H1 (cell line): ENCODE results near the gene TAF9. TPM values are rescaled to one million over a fixed set of nuclear protein-coding genes. Genes with fewer than 3 reads are reported as not detected.

Experiments
- CTCF ChIA-PET: fragments of 300-600 bp; sonication (Branson Sonifier 250); formaldehyde crosslinking; loops from one replicate; lab custom pipeline; 2021; ENCODE audit not compliant: partially characterized antibody; lab: Charles Lee
- POLR2A ChIA-PET: fragments of 300-600 bp; sonication (Branson Sonifier 250); formaldehyde crosslinking; loops from one replicate; lab custom pipeline; 2021; ENCODE audit warnings: inconsistent platforms; ENCODE audit not compliant: partially characterized antibody; lab: Charles Lee
- DNase-seq, 2 experiments: peaks; one replicate each; pipeline versions ENCODE4 v3.0.0 to v3.0.0-alpha.2; 2010 to 2022; ENCODE audit warnings: low spot score in 2 of 2, low read depth in 1 of 2, mixed read lengths in 1 of 2
- FAIRE-seq: peaks from 2 replicates; lab custom pipeline; 2011; peaks lifted over from hg19 to GRCh38; lab: Jason Lieb, UNC
- H2AFZ ChIP-seq: 2 replicates; pipeline ENCODE4 v1.8.1; 2012; ENCODE audit warnings: low read length, inconsistent platforms
- H2AK5ac ChIP-seq: 2 replicates; pipeline ENCODE4 v1.6.1; 2013; ENCODE audit warnings: low read depth, low read length
- H2BK120ac ChIP-seq: replicated peaks from 2 replicates; pipeline ENCODE3; 2013; ENCODE audit warnings: low read depth, low read length, inconsistent platforms
- H2BK12ac ChIP-seq: 2 replicates; pipeline ENCODE4 v1.6.1; 2013; ENCODE audit warnings: low read depth, low read length
- H2BK15ac ChIP-seq: 2 replicates; pipeline ENCODE4 v1.6.1; 2013; ENCODE audit warnings: low read length
- H2BK20ac ChIP-seq: 2 replicates; pipeline ENCODE4 v1.6.1; 2013; ENCODE audit warnings: low read length
- H2BK5ac ChIP-seq: 2 replicates; pipeline ENCODE4 v1.6.1; 2013; ENCODE audit warnings: low read depth, low read length
- H3K14ac ChIP-seq: 2 replicates; pipeline ENCODE4 v1.6.1; 2013; ENCODE audit warnings: inconsistent platforms; ENCODE audit not compliant: insufficient read length
- H3K18ac ChIP-seq: 2 replicates; pipeline ENCODE4 v1.6.1; 2013; ENCODE audit warnings: low read length; ENCODE audit errors: extremely low read depth
- H3K23ac ChIP-seq: 2 replicates; pipeline ENCODE4 v1.6.1; 2013; ENCODE audit warnings: inconsistent platforms; ENCODE audit not compliant: insufficient read length
- H3K23me2 ChIP-seq: 2 replicates; pipeline ENCODE4 v1.6.1; 2013; ENCODE audit warnings: low read depth, low read length
- H3K27ac ChIP-seq: 2 replicates; pipeline ENCODE4 v1.6.1; 2011; ENCODE audit warnings: low read depth, low read length, inconsistent platforms
- H3K27me3 ChIP-seq, 4 experiments: replicated peaks in 1 of 4; 1 replicate in 1 of 4; 2 replicates in 3 of 4; pipeline versions ENCODE4 v1.6.1 to v1.8.1; 2011 to 2013; ENCODE audit warnings: low read length in 3 of 4, mild to moderate bottlenecking in 3 of 4, inconsistent platforms in 2 of 4, mixed read lengths in 2 of 4, moderate library complexity in 1 of 4; ENCODE audit not compliant: control insufficient read depth in 3 of 4, insufficient read depth in 3 of 4; ENCODE audit errors: extremely low read depth in 1 of 4
- H3K36me3 ChIP-seq, 4 experiments: 2 replicates each; pipeline versions ENCODE4 v1.6.1 to v1.8.1; 2011 to 2013; ENCODE audit warnings: mild to moderate bottlenecking in 4 of 4, low read length in 3 of 4, moderate library complexity in 2 of 4, control low read depth in 1 of 4, inconsistent platforms in 1 of 4; ENCODE audit not compliant: insufficient read depth in 4 of 4, control insufficient read depth in 2 of 4
- H3K4ac ChIP-seq: replicated peaks from 2 replicates; pipeline ENCODE3; 2013; ENCODE audit warnings: low read length, low read depth, mixed read lengths, inconsistent platforms; ENCODE audit not compliant: insufficient read length
- H3K4me1 ChIP-seq, 4 experiments: replicated peaks in 1 of 4; 1 replicate in 1 of 4; 2 replicates in 3 of 4; pipeline versions ENCODE4 v1.6.1 to v1.8.1; 2011 to 2013; ENCODE audit warnings: low read length in 3 of 4, inconsistent platforms in 2 of 4, mixed read lengths in 1 of 4; ENCODE audit not compliant: insufficient read depth in 4 of 4, control insufficient read depth in 3 of 4
- H3K4me2 ChIP-seq, 2 experiments: 2 replicates each; pipeline versions ENCODE4 v1.6.1 to v1.8.1; 2011 to 2013; ENCODE audit warnings: low read depth in 2 of 2, low read length in 2 of 2, control low read depth in 1 of 2, inconsistent platforms in 1 of 2, mild to moderate bottlenecking in 1 of 2; ENCODE audit not compliant: insufficient read depth in 1 of 2
- H3K4me3 ChIP-seq, 4 experiments: fragments of 200-600, 300-600 bp in 1 of 4; sonication (generic), shearing (Covaris generic), sonication (Bioruptor Twin) in 1 of 4; 2 replicates each; pipeline versions ENCODE4 v1.5.1 to v1.8.1; 2011 to 2016; ENCODE audit warnings: low read length in 4 of 4, low read depth in 3 of 4, control low read depth in 2 of 4, inconsistent platforms in 2 of 4, mild to moderate bottlenecking in 2 of 4, mixed read lengths in 1 of 4, moderate library complexity in 1 of 4; ENCODE audit not compliant: insufficient read depth in 2 of 4; ENCODE audit errors: extremely low read depth in 1 of 4
- H3K56ac ChIP-seq: replicated peaks from 2 replicates; pipeline ENCODE3; 2013; ENCODE audit warnings: low read depth, mild to moderate bottlenecking, mixed read lengths, low read length, inconsistent platforms; ENCODE audit not compliant: insufficient read length
- H3K79me1 ChIP-seq: 2 replicates; pipeline ENCODE4 v1.6.1; 2013; ENCODE audit warnings: low read depth, low read length, control low read depth
- H3K79me2 ChIP-seq, 2 experiments: 2 replicates each; pipeline versions ENCODE4 v1.6.1 to v1.8.1; 2012 to 2013; ENCODE audit warnings: low read length in 2 of 2, mild to moderate bottlenecking in 2 of 2, inconsistent platforms in 1 of 2; ENCODE audit not compliant: insufficient read depth in 2 of 2, control insufficient read depth in 1 of 2
- H3K9ac ChIP-seq, 4 experiments: replicated peaks in 1 of 4; 1 replicate in 1 of 4; 2 replicates in 3 of 4; pipeline versions ENCODE4 v1.6.1 to v1.8.1; 2011 to 2013; ENCODE audit warnings: low read depth in 3 of 4, low read length in 3 of 4, control low read depth in 2 of 4, mild to moderate bottlenecking in 2 of 4, moderate library complexity in 2 of 4, inconsistent platforms in 1 of 4; ENCODE audit errors: extremely low read depth in 1 of 4
- H3K9me3 ChIP-seq, 2 experiments: 2 replicates each; pipeline versions ENCODE4 v1.6.1 to v1.8.1; 2012 to 2013; ENCODE audit warnings: mild to moderate bottlenecking in 2 of 2, moderate library complexity in 2 of 2, control low read depth in 1 of 2, inconsistent platforms in 1 of 2, low read depth in 1 of 2, low read length in 1 of 2, mixed read lengths in 1 of 2; ENCODE audit not compliant: insufficient read depth in 2 of 2
- H4K20me1 ChIP-seq, 2 experiments: replicated peaks in 1 of 2; 2 replicates each; pipeline versions ENCODE3 to v1.8.1; 2011 to 2013; ENCODE audit warnings: inconsistent platforms in 2 of 2, low read length in 2 of 2, mild to moderate bottlenecking in 1 of 2; ENCODE audit not compliant: insufficient read depth in 2 of 2, control insufficient read depth in 1 of 2
- H4K5ac ChIP-seq: 2 replicates; pipeline ENCODE4 v1.6.1; 2013; ENCODE audit warnings: low read length, low read depth, mixed read lengths, inconsistent platforms; ENCODE audit not compliant: insufficient read length
- H4K8ac ChIP-seq: 2 replicates; pipeline ENCODE4 v1.8.0; 2013; ENCODE audit warnings: mild to moderate bottlenecking, moderate library complexity, low read length, inconsistent platforms; ENCODE audit not compliant: insufficient read depth; ENCODE audit errors: extremely low read depth
- H4K91ac ChIP-seq: replicated peaks from 2 replicates; pipeline ENCODE3; 2013; ENCODE audit warnings: low read length, mixed read lengths, inconsistent platforms; ENCODE audit not compliant: insufficient read length
- NANOG ChIP-seq: IDR thresholded peaks from 2 replicates; pipeline ENCODE4 v1.6.1; 2011; ENCODE audit warnings: low read length, low read depth, mild to moderate bottlenecking, inconsistent platforms; ENCODE audit not compliant: insufficient read depth, poor library complexity, severe bottlenecking
- WGBS, 2 experiments: shearing (Covaris generic) in 1 of 2; methylation state at CpG; one replicate each; pipeline versions ENCODE4 v1.1.6 to v1.1.7; 2013 to 2015; ENCODE audit warnings: low lambda C conversion rate in 2 of 2, mixed read lengths in 2 of 2, inconsistent platforms in 1 of 2, low coverage in 1 of 2, missing lambda C conversion rate in 1 of 2; ENCODE audit not compliant: insufficient replicate concordance in 2 of 2, insufficient coverage in 1 of 2, insufficient read length in 1 of 2; ENCODE audit errors: extremely low coverage in 1 of 2, missing lambda C conversion rate in 1 of 2; 5-methylcytosine and 5-hydroxymethylcytosine counted together
- polyA plus RNA-seq, 7 experiments: library from polyadenylated mRNA; depleted of rRNA in 3 of 7; stranded (reverse) in 5 of 7; unstranded in 2 of 7; fragments of >200 nt in 5 of 7; fragments of 200-250 nt in 2 of 7; gene quantifications; 1 replicate in 5 of 7; 2 replicates in 1 of 7; 4 replicates in 1 of 7; pipeline versions ENCODE4 v1.2.1 to v1.2.3, GENCODE V29; 2011 to 2013; ENCODE audit warnings: missing spikeins in 2 of 7, mixed read lengths in 2 of 7
- total RNA-seq: library from RNA; stranded (reverse); fragmentation: NEBNext Ultra II Directional; extraction: Animal tissue kit (Norgen Biotek cat#: 25700); gene quantifications from 2 replicates; pipeline ENCODE4 v1.2.1, GENCODE V29; 2021
- TF ChIP-seq, protein P1 (sequence below), 3 experiments: IDR thresholded peaks; 1 replicate in 2 of 3; 2 replicates in 1 of 3; pipeline versions ENCODE4 v1.5.1 to v1.6.1; 2011; ENCODE audit warnings: low read length in 3 of 3, mild to moderate bottlenecking in 3 of 3, inconsistent platforms in 2 of 3, low read depth in 1 of 3, moderate library complexity in 1 of 3; ENCODE audit not compliant: insufficient read depth in 1 of 3; ENCODE audit errors: control extremely low read depth in 1 of 3

The TAF9 gene
- total and polyA plus RNA-seq, 2 of the 8 experiments (the other 6 are each of a cell fraction or from before 2014, with no cell fraction given): 85.1 to 135 TPM

GRCh38 chr5:69364414-69364813 lies 4.9 kb downstream of the TAF9 start:
- H2BK120ac ChIP-seq: no peak overlapping the region
- H2AK5ac ChIP-seq: no peak overlapping the region
- DNase-seq (no peak), FAIRE-seq (no peak)
- H3K23ac ChIP-seq: no peak overlapping the region
- peaks cover 0 to 6% of the 10 kb centered on the region in 2 experiments for H4K20me1 ChIP-seq
- POLR2A ChIA-PET: interaction anchor here (1.0 kb wide), 1 partner anchor 8 kb away, joined by 5 read pairs; no protein-coding TSS in a partner anchor
- no peak overlapping the region for H3K4me3 ChIP-seq
- no peak overlapping the region for H3K4me2 ChIP-seq
- H2BK20ac ChIP-seq: no peak overlapping the region
- 0 out of 2 replicates have a peak, but pooled peaks cover 2% of the 10 kb centered on the region for H3K79me1 ChIP-seq
- H4K91ac ChIP-seq: no peak overlapping the region
- H4K8ac ChIP-seq: no peak overlapping the region
- peaks cover 3 to 30% (median 15%) of the 10 kb centered on the region in 4 experiments; a peak in 7 of 8 replicates for H3K36me3 ChIP-seq
- H4K5ac ChIP-seq: no peak overlapping the region
- no peak overlapping the region for H2AFZ ChIP-seq
- H3K79me2 ChIP-seq: peaks cover 13 to 66% of the 10 kb centered on the region in 2 experiments
- H3K27me3 ChIP-seq: no peaks in the 10 kb centered on the region
- no peak overlapping the region for H3K18ac ChIP-seq
- no peak overlapping the region for H3K4ac ChIP-seq
- H3K23me2 ChIP-seq: no peaks in the 10 kb centered on the region
- H3K56ac ChIP-seq: no peak overlapping the region
- H3K4me1 ChIP-seq: peaks cover 0 to 2% (median 0%) of the 10 kb centered on the region in 4 experiments; a peak in 1 of 7 replicates
- H3K9me3 ChIP-seq: no peaks in the 10 kb centered on the region
- CTCF ChIA-PET: no interaction called here
- no peak overlapping the region for H2BK5ac ChIP-seq
- H2BK12ac ChIP-seq: no peak overlapping the region
- WGBS, 2 experiments: 89% methylated on average over 3 of the region's 3 CpGs; no CpG with 5 or more reads in 1 of the 2 experiments
- H3K14ac ChIP-seq: no peak overlapping the region
- H3K27ac ChIP-seq: no peak overlapping the region
- no peak overlapping the region for H2BK15ac ChIP-seq
- no peak overlapping the region for H3K9ac ChIP-seq
- TF ChIP-seq, protein P1, sequence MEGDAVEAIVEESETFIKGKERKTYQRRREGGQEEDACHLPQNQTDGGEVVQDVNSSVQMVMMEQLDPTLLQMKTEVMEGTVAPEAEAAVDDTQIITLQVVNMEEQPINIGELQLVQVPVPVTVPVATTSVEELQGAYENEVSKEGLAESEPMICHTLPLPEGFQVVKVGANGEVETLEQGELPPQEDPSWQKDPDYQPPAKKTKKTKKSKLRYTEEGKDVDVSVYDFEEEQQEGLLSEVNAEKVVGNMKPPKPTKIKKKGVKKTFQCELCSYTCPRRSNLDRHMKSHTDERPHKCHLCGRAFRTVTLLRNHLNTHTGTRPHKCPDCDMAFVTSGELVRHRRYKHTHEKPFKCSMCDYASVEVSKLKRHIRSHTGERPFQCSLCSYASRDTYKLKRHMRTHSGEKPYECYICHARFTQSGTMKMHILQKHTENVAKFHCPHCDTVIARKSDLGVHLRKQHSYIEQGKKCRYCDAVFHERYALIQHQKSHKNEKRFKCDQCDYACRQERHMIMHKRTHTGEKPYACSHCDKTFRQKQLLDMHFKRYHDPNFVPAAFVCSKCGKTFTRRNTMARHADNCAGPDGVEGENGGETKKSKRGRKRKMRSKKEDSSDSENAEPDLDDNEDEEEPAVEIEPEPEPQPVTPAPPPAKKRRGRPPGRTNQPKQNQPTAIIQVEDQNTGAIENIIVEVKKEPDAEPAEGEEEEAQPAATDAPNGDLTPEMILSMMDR (IDR thresholded peaks at IDR 0.05; ENCODE audit: control extremely low read depth in 1 of 3, insufficient read depth in 1 of 3, low read depth in 1 of 3, low read length in 3 of 3): peak in 1 of 3 experiments; percentile 38; a peak in 1 of 4 replicates
- no peak for TF ChIP-seq NANOG
